A549 (cell line): ENCODE data around the gene IL20RB. TPM values are rescaled to one million over a fixed set of nuclear protein-coding genes. Genes with fewer than 3 reads are reported as not detected.
A peak's percentile ranks its signal among the peaks of the same experiment; 100 is the strongest.
"Not testable (repeated sequence)": the region's sequence is repeated elsewhere in the genome, so short reads cannot be mapped to it uniquely, and the experiment has no call there.

Experiments
- ATAC-seq, 2 experiments: fragments of 200-7000 bp in 1 of 2; fragments of >200 bp in 1 of 2; cut with Nextera tagmentation in 1 of 2; cut with Tn5 transposase in 1 of 2; 3 replicates each; pipeline versions ENCODE4 v1.8.0 to v1.9.1; 2018 to 2020; ENCODE audit warnings: mild to moderate bottlenecking in 1 of 2, moderate library complexity in 1 of 2
- CTCF ChIA-PET: fragments of 300-600 bp; sonication (Branson Sonifier 250); formaldehyde crosslinking; extraction: SDS; loops from one replicate; lab custom pipeline; 2021; ENCODE audit warnings: antibody characterized with exemption, inconsistent platforms; lab: Yijun Ruan, JAX
- POLR2A ChIA-PET: fragments of 350-600 bp; formaldehyde crosslinking; extraction: SDS; loops from one replicate; lab custom pipeline; 2021; ENCODE audit warnings: antibody characterized with exemption, inconsistent platforms; lab: Yijun Ruan, JAX
- DNase-seq, 2 experiments: peaks; one replicate each; pipeline versions ENCODE4 v3.0.0 to v3.0.0-alpha.2; 2011 to 2016; ENCODE audit warnings: low read depth in 1 of 2, low spot score in 1 of 2
- FAIRE-seq: peaks from 2 replicates; lab custom pipeline; 2011; peaks lifted over from hg19 to GRCh38; lab: Jason Lieb, UNC
- H3K27ac ChIP-seq, 2 experiments: fragments of >200 bp; sonication (Bioruptor Twin); formaldehyde crosslinking; 3 replicates each; pipeline ENCODE4 v1.5.1; 2016 to 2017
- H3K4me1 ChIP-seq: fragments of >200 bp; sonication (Bioruptor Twin); formaldehyde crosslinking; 3 replicates; pipeline ENCODE4 v1.6.1; 2016
- H3K4me2 ChIP-seq: fragments of >200 bp; sonication (Bioruptor Twin); formaldehyde crosslinking; 3 replicates; pipeline ENCODE4 v1.6.1; 2016
- H3K4me3 ChIP-seq: fragments of >200 bp; sonication (Bioruptor Twin); formaldehyde crosslinking; 3 replicates; pipeline ENCODE4 v1.5.1; 2016
- H3K9me3 ChIP-seq: fragments of >200 bp; sonication (Bioruptor Twin); formaldehyde crosslinking; 3 replicates; pipeline ENCODE4 v1.6.1; 2016
- CBX8 ChIP-seq: fragments of 200-600 bp; sonication (generic); IDR thresholded peaks from 2 replicates; pipeline ENCODE4 v1.6.1; 2016
- CHD4 ChIP-seq: fragments of 200-600 bp; sonication (generic); IDR thresholded peaks from 2 replicates; pipeline ENCODE4 v1.6.1; 2016; ENCODE audit warnings: antibody characterized with exemption, mild to moderate bottlenecking, borderline replicate concordance
- CTCF ChIP-seq: fragments of >200 bp; sonication (Bioruptor Twin); formaldehyde crosslinking; IDR thresholded peaks from 3 replicates; pipeline ENCODE4 v1.5.1; 2016
- E2F6 ChIP-seq: IDR thresholded peaks from 2 replicates; pipeline ENCODE4 v1.6.1; 2012; ENCODE audit warnings: low read depth, borderline replicate concordance
- EHMT2 ChIP-seq: fragments of 200-600 bp; sonication (generic); IDR thresholded peaks from 2 replicates; pipeline ENCODE4 v1.6.1; 2016; ENCODE audit warnings: antibody characterized with exemption, low read depth, mild to moderate bottlenecking, moderate library complexity
- ESRRA ChIP-seq: fragments of 150-350 bp; IDR thresholded peaks from 2 replicates; pipeline ENCODE4 v1.6.1; 2014; ENCODE audit warnings: mild to moderate bottlenecking, low read length, borderline replicate concordance
- FOSL2 ChIP-seq, 2 experiments: fragments of 450-650 bp in 1 of 2; fragments of >200 bp in 1 of 2; sonication (Bioruptor Twin) in 1 of 2; formaldehyde crosslinking; IDR thresholded peaks; 2 replicates each; pipeline versions ENCODE4 v1.5.0 to v1.6.1; 2016 to 2020; ENCODE audit warnings: mild to moderate bottlenecking in 1 of 2, moderate library complexity in 1 of 2
- HMGXB4 ChIP-seq: fragments of 250-450 bp; sonication (Bioruptor Pico); IDR thresholded peaks from 2 replicates; pipeline ENCODE4 v1.5.0; 2021; ENCODE audit warnings: mild to moderate bottlenecking, moderate library complexity, borderline replicate concordance
- MYC ChIP-seq: IDR thresholded peaks from 2 replicates; pipeline ENCODE4 v1.6.1; 2012; ENCODE audit warnings: mild to moderate bottlenecking, inconsistent platforms, low read length, improper control_type of control experiment, borderline replicate concordance
- NFE2L2 ChIP-seq: fragments of 150-350 bp; conservative IDR thresholded peaks from 2 replicates; pipeline ENCODE4 v1.6.1; 2014; ENCODE audit warnings: low read length
- NR3C1 ChIP-seq: fragments of >200 bp; sonication (Bioruptor Twin); formaldehyde crosslinking; IDR thresholded peaks from 3 replicates; pipeline ENCODE4 v1.6.1; 2017
- PBX3 ChIP-seq: IDR thresholded peaks from 2 replicates; pipeline ENCODE4 v1.6.1; 2012
- PHF8 ChIP-seq: fragments of 200-600 bp; sonication (generic); IDR thresholded peaks from 2 replicates; pipeline ENCODE4 v1.6.1; 2016; ENCODE audit warnings: low read depth, mild to moderate bottlenecking, antibody characterized with exemption, moderate library complexity, borderline replicate concordance
- RAD21 ChIP-seq, 2 experiments: fragments of >200 bp in 1 of 2; sonication (Bioruptor Twin) in 1 of 2; formaldehyde crosslinking in 1 of 2; IDR thresholded peaks in 1 of 2; conservative IDR thresholded peaks in 1 of 2; 2 replicates in 1 of 2; 3 replicates in 1 of 2; pipeline ENCODE4 v1.6.1; 2012 to 2018; ENCODE audit warnings: inconsistent platforms in 1 of 2
- RCOR1 ChIP-seq: fragments of 150-350 bp; IDR thresholded peaks from 2 replicates; pipeline ENCODE4 v1.6.1; 2014; ENCODE audit warnings: antibody characterized with exemption, low read length, low read depth
- REST ChIP-seq: fragments of 200-600 bp; sonication (generic); IDR thresholded peaks from 2 replicates; pipeline ENCODE4 v1.6.1; 2016; ENCODE audit warnings: antibody characterized with exemption, mild to moderate bottlenecking, moderate library complexity
- SMC3 ChIP-seq: fragments of >200 bp; sonication (Bioruptor Twin); formaldehyde crosslinking; IDR thresholded peaks from 3 replicates; pipeline ENCODE4 v1.6.1; 2018; ENCODE audit warnings: inconsistent platforms
- SREBF2 ChIP-seq: fragments of 450-650 bp; IDR thresholded peaks from 2 replicates; pipeline ENCODE4 v1.6.1; 2014; ENCODE audit warnings: mild to moderate bottlenecking, moderate library complexity
- ZNF302 ChIP-seq: fragments of 250-450 bp; sonication (Bioruptor Pico); IDR thresholded peaks from 2 replicates; pipeline ENCODE4 v1.9.0; 2021; ENCODE audit warnings: inconsistent platforms, mild to moderate bottlenecking, moderate library complexity
- ZSCAN20 ChIP-seq: fragments of 250-450 bp; sonication (Bioruptor Pico); IDR thresholded peaks from 2 replicates; pipeline ENCODE4 v1.8.0; 2022; ENCODE audit warnings: mild to moderate bottlenecking, moderate library complexity
- WGBS: methylation state at CpG from one replicate; pipeline ENCODE4 v1.1.6; 2017; ENCODE audit errors: missing lambda C conversion rate; 5-methylcytosine and 5-hydroxymethylcytosine counted together
- polyA plus RNA-seq, 4 experiments: library from polyadenylated mRNA; depleted of rRNA in 3 of 4; stranded (reverse); fragments of >200 nt; fragmentation: RNase III in 1 of 4; extraction: RNeasy Plus Mini Kit Qiagen cat#74134 plus additional on column Dnase treatment in 1 of 4; gene quantifications; 2 replicates in 3 of 4; 3 replicates in 1 of 4; pipeline ENCODE4 v1.2.3, GENCODE V29; 2011 to 2017

Gene IL20RB
- polyA plus RNA-seq, 2 of the 4 experiments (the other 2 are of a cell fraction): 1.1 to 6.9 TPM

GRCh38 chr3:137013951-137014688 lies 56.3 kb downstream of the IL20RB start:
- Histone ChIP-seq H3K4me1 (no peaks in the 10 kb centered on the region), H3K4me3 (peak overlapping the region; percentile 28)
- DNase-seq (peak; percentile 77 to 82), ATAC-seq (peak; percentile 93 to 97), FAIRE-seq (no peak)
- CTCF ChIA-PET: interaction anchor here (0.6 to 5.2 kb wide), 59 partner anchors 9 to 1225 kb away, joined by 3 to 45 read pairs (median 4); partner anchors contain the start of genes NCK1 and STAG1
- TF ChIP-seq SMC3 (peak; percentile 94), E2F6 (no peak), RAD21 (conservative IDR thresholded peaks at IDR 0.05 in 1 of 2, IDR thresholded peaks at IDR 0.05 in 1 of 2) (peak; percentile 95 to 96), SREBF2 (no peak), CTCF (peak; percentile 80), PBX3 (no peak), RCOR1 (no peak), NFE2L2 (no peak), CHD4 (no peak)
- TF ChIP-seq, all 56 proteins: peak for 3
- H3K4me2 ChIP-seq: peak overlapping the region; percentile 55
- peak overlapping the region; percentile 47 to 78 for H3K27ac ChIP-seq
- POLR2A ChIA-PET: interaction anchor here (0.7 to 2.4 kb wide), 4 partner anchors 152 to 623 kb away, joined by 3 to 38 read pairs (median 6); partner anchors contain the start of genes NCK1, SLC35G2 and STAG1
- 22% methylated on average over 15 of the region's 18 CpGs for WGBS
- H3K9me3 ChIP-seq: no peaks in the 10 kb centered on the region

- H3K4me2 ChIP-seq, DNase-seq, CTCF ChIA-PET, H3K27ac ChIP-seq, H3K4me3 ChIP-seq, FAIRE-seq, H3K4me1 ChIP-seq, ATAC-seq, POLR2A ChIA-PET, H3K9me3 ChIP-seq: not testable (repeated sequence)
- WGBS: 57% methylated on average over 1 of the region's 1 CpG
Observed at GRCh38 chr3:137017316-137017715, 59.5 kb downstream of the IL20RB start.

GRCh38 chr3:137020315-137020714 lies 62.5 kb downstream of the IL20RB start:
- no peak for DNase-seq
- Histone ChIP-seq H3K27ac (no peak overlapping the region), H3K4me1 (no peaks in the 10 kb centered on the region), H3K4me3 (no peak overlapping the region)
- ChIA-PET CTCF (interaction anchor here (0.9 kb wide), 1 partner anchor 629 kb away, joined by 3 read pairs; no protein-coding TSS in a partner anchor), POLR2A (no interaction called here)
- TF ChIP-seq FOSL2 (IDR thresholded peaks at IDR 0.05) (no peak), FOSL2 (CRISPR knock-in tag; IDR thresholded peaks at IDR 0.05) (no peak), PHF8 (no peak), NR3C1 (no peak), REST (no peak), ESRRA (no peak), MYC (no peak), ZSCAN20 (CRISPR knock-in tag) (no peak), E2F6 (no peak), ZNF302 (no peak), EHMT2 (no peak), HMGXB4 (CRISPR knock-in tag) (no peak), NFE2L2 (no peak), RCOR1 (no peak), CBX8 (no peak)
- TF ChIP-seq, all 56 proteins: peak for 0
- no peaks in the 10 kb centered on the region for H3K9me3 ChIP-seq
- ATAC-seq (no peak), FAIRE-seq (no peak)
- H3K4me2 ChIP-seq: no peak overlapping the region
- 70% methylated on average over 4 of the region's 5 CpGs for WGBS
